Progenitor cell of endocrine pancreas (in vitro differentiated cells): ENCODE results near the gene ZNF836. TPM values are rescaled to one million over a fixed set of nuclear protein-coding genes. Genes with fewer than 3 reads are reported as not detected.

Source experiments
- DNase-seq: peaks from one replicate; pipeline ENCODE4 v3.0.0; 2021; ENCODE audit warnings: low spot score; ENCODE audit not compliant: unreplicated experiment
- H3K27ac Mint-ChIP-seq: 2 replicates; pipeline ENCODE4 v1.8.0; 2021; ENCODE audit warnings: mild to moderate bottlenecking, moderate library complexity, mixed read lengths
- H3K27me3 Mint-ChIP-seq: 2 replicates; pipeline ENCODE4 v1.8.0; 2021; ENCODE audit warnings: mixed read lengths
- H3K36me3 Mint-ChIP-seq: 2 replicates; pipeline ENCODE4 v1.8.0; 2022; ENCODE audit warnings: mixed read lengths; ENCODE audit not compliant: insufficient read depth
- H3K4me1 Mint-ChIP-seq: 2 replicates; pipeline ENCODE4 v1.8.0; 2021; ENCODE audit warnings: low read depth, mixed read lengths
- H3K4me3 Mint-ChIP-seq: 2 replicates; pipeline ENCODE4 v1.8.0; 2021; ENCODE audit warnings: low read depth, mild to moderate bottlenecking, moderate library complexity, mixed read lengths
- H3K9me3 Mint-ChIP-seq: 2 replicates; pipeline ENCODE4 v1.8.0; 2021; ENCODE audit warnings: low read depth, mixed read lengths
- total RNA-seq: library from RNA; stranded (reverse); gene quantifications from 2 replicates; pipeline ENCODE4 v1.2.1, GENCODE V29; 2021
- TF ChIP-seq, protein P1 (sequence below): fragments of 200-600 bp; sonication (generic); IDR thresholded peaks from one replicate; pipeline ENCODE4 v1.5.0; 2021; ENCODE audit warnings: antibody characterized with exemption, mild to moderate bottlenecking; ENCODE audit not compliant: unreplicated experiment

Gene ZNF836
- total RNA-seq, 1 donor from 2014 or later, result 32.6 TPM

DNA sequence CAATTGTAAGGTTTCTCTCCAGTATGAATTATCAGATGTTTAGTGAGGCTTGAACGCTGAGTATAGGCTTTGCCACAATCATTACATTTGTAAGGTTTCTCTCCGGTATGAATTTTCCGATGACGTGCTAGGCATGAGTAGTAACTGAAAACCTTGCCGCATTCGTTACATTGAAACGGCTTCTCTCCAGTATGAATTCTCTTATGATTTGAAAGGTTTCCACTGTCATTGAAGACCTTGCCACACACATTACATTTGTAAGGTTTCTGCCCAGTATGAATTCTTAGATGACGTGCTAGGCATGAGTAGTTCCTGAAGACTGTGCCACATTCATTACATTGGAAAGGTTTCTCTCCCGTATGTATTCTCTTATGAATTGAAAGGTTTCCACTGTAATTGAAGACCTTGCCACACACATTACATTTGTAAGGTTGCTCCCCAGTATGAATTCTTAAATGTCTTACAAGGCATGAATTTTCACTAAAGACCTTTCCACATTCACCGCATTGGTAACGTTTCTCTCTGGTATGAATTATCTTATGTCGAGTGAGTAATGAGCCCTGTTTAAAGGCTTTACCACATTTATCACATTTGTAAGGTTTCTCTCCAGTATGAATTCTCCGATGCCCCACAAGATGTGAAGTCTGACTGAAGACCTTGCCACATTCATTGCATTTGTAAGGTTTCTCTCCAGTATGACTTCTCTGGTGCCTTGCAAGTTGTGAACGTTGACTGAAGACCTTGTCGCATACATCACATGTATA is 15.6 kb downstream of the ZNF836 start:
- no peak for DNase-seq
- H3K4me1 Mint-ChIP-seq, result no peaks in the 10 kb centered on the region
- H3K27me3 Mint-ChIP-seq, result no peaks in the 10 kb centered on the region
- H3K9me3 Mint-ChIP-seq, result peaks cover 69% of the 10 kb centered on the region
- H3K4me3 Mint-ChIP-seq, result no peak overlapping the region
- TF ChIP-seq, protein P1, sequence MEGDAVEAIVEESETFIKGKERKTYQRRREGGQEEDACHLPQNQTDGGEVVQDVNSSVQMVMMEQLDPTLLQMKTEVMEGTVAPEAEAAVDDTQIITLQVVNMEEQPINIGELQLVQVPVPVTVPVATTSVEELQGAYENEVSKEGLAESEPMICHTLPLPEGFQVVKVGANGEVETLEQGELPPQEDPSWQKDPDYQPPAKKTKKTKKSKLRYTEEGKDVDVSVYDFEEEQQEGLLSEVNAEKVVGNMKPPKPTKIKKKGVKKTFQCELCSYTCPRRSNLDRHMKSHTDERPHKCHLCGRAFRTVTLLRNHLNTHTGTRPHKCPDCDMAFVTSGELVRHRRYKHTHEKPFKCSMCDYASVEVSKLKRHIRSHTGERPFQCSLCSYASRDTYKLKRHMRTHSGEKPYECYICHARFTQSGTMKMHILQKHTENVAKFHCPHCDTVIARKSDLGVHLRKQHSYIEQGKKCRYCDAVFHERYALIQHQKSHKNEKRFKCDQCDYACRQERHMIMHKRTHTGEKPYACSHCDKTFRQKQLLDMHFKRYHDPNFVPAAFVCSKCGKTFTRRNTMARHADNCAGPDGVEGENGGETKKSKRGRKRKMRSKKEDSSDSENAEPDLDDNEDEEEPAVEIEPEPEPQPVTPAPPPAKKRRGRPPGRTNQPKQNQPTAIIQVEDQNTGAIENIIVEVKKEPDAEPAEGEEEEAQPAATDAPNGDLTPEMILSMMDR, result no peak
- H3K27ac Mint-ChIP-seq, result no peak overlapping the region
- peaks cover 85% of the 10 kb centered on the region for H3K36me3 Mint-ChIP-seq

DNA sequence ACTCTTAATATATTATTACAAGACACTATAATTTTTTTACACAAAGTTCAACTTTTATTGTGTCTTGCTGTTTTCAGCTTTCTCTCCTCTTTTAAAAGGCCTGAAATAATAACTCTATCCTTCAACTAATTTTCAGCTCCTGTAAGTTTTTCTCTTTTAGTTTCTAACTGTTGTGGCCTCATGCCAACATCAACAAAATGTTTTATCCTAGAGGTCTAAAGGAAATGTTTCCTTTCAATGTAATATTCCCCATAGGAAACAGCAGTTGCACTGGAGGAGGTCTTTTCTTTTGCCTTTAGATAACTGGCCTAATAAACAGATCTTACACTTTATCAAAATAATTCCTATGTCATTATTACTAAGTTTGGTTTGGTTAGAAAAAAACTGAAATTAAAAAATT is 23.2 kb downstream of the ZNF836 start:
- DNase-seq, result no peak
- Mint-ChIP-seq H3K9me3 (peaks cover 34% of the 10 kb centered on the region), H3K4me3 (no peak overlapping the region), H3K4me1 (no peaks in the 10 kb centered on the region), H3K27me3 (no peaks in the 10 kb centered on the region), H3K36me3 (peaks cover 41% of the 10 kb centered on the region), H3K27ac (no peak overlapping the region)
- TF ChIP-seq, protein P1, result no peak

DNA sequence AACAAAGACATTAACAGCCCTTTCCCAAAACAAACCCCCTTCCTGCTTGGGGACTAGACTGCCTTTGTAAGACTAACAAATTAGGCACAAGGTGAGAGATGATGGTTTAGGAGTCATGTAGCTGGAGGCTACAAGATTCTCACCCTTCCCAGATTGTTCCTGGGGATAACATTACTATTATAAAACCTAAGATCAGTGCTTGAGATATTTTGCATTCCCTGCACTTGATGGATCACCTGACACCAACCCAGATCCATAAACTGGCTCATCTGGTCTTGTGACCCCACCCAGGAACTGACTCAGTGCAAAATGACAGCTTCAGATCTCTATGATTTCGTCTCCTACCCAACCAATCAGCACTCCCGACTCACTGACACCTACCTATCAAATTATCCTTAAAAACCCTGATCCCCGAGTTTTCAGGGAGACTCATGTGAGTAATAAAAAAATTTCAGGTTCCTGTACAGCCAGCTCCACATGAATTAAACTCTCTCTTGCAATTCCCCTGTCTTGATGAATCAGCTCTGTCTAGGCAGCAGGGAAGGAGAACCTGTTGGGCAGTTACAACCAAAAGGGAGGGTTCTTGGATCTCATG is 29.3 kb downstream of the ZNF836 start:
- peaks cover 24% of the 10 kb centered on the region for H3K36me3 Mint-ChIP-seq
- H3K27me3 Mint-ChIP-seq, result no peaks in the 10 kb centered on the region
- DNase-seq, result no peak
- peaks cover 13% of the 10 kb centered on the region for H3K4me1 Mint-ChIP-seq
- H3K9me3 Mint-ChIP-seq, result peaks cover 19% of the 10 kb centered on the region
- H3K27ac Mint-ChIP-seq, result no peak overlapping the region
- TF ChIP-seq, protein P1, result no peak
- H3K4me3 Mint-ChIP-seq, result no peak overlapping the region

DNA sequence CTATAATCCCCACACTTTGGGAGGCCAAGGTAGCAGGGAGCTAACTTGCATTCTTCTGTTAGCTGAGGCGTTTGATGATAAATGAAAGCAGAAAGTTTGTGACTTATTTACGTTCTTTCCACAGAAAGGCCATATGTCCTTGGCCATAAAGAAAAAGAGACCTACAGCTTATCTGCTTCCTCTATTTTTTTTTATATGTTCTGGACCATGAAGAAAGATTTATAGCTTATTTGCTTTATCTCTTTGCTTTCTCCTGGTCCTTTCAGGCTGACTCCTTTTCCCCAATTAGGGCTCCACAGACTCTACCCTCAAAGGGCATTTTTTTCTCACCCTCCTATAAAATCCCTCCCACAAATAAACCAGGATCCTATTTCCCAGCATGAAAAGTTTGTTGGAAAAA is 30.2 kb downstream of the ZNF836 start:
- H3K4me3 Mint-ChIP-seq, result no peak overlapping the region
- peaks cover 24% of the 10 kb centered on the region for H3K36me3 Mint-ChIP-seq
- TF ChIP-seq, protein P1, result no peak
- no peak for DNase-seq
- peaks cover 19% of the 10 kb centered on the region for H3K9me3 Mint-ChIP-seq
- H3K27ac Mint-ChIP-seq, result no peak overlapping the region
- H3K4me1 Mint-ChIP-seq, result peaks cover 13% of the 10 kb centered on the region
- no peaks in the 10 kb centered on the region for H3K27me3 Mint-ChIP-seq

DNA sequence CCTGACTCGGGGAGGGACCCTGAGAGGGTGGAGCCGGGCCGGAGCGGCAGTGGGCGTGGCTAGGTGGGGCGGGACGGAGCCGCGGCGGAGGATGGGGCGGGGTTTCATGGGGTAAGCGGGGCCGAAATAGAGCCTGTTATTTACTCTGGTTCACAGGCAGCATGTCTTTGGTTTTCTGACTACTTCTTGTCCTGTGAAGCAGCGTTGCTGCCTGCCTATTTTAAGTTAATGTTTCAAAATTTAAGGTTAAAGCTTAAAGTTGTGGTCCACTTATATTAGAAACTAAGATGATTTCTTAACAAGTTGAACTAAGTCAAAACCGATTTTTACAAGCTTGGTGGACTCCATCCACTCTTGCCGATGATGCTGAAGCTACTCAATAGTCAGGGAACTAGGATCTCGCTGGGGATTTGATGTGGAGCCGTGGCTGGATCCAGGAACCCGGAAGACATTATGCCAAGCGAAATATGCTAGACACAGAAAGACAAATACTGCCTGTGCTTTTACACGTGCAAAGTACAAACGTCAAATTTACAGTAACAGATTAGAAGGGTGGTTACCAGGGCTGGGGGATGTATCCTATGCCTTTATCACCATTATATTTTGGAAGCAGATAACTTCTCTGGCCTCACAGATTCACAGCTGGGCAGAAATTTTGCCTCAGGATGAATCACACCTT is 31.2 kb downstream of the ZNF836 start:
- peak overlapping the region; percentile 96 for H3K4me3 Mint-ChIP-seq
- H3K9me3 Mint-ChIP-seq, result peaks cover 21% of the 10 kb centered on the region
- H3K27ac Mint-ChIP-seq, result peak overlapping the region; percentile 99
- peaks cover 13% of the 10 kb centered on the region for H3K4me1 Mint-ChIP-seq
- H3K27me3 Mint-ChIP-seq, result no peaks in the 10 kb centered on the region
- DNase-seq, result peak; percentile 97
- peaks cover 31% of the 10 kb centered on the region for H3K36me3 Mint-ChIP-seq
- TF ChIP-seq, protein P1, result no peak
